ENCODE results near the gene CCNG2.

DNA sequence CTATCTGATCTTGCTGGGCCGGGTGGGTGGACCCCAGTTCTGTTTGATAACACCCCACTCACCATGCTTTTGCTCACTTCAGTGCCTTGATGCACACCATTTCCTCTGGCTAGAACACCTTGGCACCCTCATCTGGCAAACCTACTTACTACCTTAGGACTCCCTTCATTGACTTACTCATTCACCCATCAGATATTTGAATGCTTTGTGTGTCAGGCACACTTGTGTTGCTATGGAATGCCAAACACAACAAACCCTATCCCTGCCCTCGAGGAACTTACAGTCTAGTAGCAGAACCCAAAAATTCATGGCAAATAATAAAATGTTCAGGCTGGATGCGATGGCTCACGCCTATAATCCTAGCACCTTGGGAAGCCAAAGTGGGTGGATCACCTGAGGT is 13.9 kb downstream of the CCNG2 start:
- TF ChIP-seq CTCF (IDR thresholded peaks at IDR 0.05) (no peak), POLR2A (IDR thresholded peaks at IDR 0.05) (no peak)
